Transverse colon (tissue), 4 donors: ENCODE measurements around the gene IL1R1.

Experiments used
- EP300 ChIP-seq: sonication (generic); formaldehyde crosslinking; IDR thresholded peaks from one replicate; pipeline ENCODE4 v1.6.1; 2017; ENCODE audit warnings: antibody characterized with exemption, low read depth
- POLR2A ChIP-seq: fragments of 450-650 bp; IDR thresholded peaks from one replicate; pipeline ENCODE4 v1.6.1; 2016; ENCODE audit warnings: antibody characterized with exemption, mild to moderate bottlenecking, moderate library complexity
- POLR2AphosphoS5 ChIP-seq, 3 donors: sonication (generic); formaldehyde crosslinking; IDR thresholded peaks; one replicate each; pipeline ENCODE4 v1.6.1; 2016; ENCODE audit warnings: antibody characterized with exemption in 3 of 3
- TF ChIP-seq, protein P1 (sequence below), 5 experiments: fragments of 200-600 bp in 3 of 5; fragments of 450-650 bp in 2 of 5; sonication (generic) in 3 of 5; IDR thresholded peaks; 1 replicate in 2 of 5; 2 replicates in 3 of 5; pipeline ENCODE4 v1.5.1; 2016 to 2017; ENCODE audit warnings: antibody characterized with exemption in 5 of 5, inconsistent platforms in 3 of 5, mild to moderate bottlenecking in 2 of 5, moderate library complexity in 1 of 5

DNA sequence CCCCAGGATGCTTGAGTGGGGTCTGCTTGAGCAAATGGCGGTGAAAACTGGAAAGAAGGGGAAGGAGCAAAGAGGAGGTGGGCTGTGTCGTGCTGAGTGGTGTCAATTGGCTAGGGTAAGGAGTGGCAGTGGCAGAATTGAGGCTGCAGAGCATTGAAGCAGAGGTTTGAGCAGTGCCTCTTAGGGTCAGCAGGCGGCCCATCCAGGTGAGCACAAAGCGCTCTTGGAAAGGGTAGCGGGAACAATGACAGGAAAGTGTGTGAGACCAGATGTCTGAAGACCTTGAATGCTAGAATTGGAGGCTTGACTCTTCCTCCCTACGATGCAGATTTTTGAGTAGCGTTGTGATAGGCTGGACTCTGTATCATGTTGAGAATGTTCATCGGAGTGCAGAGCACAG, 39.3 kb upstream of the IL1R1 start:
- TF ChIP-seq POLR2A (no peak), POLR2AphosphoS5 (IDR thresholded peaks at IDR 0.05) (no peak), EP300 (no peak)
- TF ChIP-seq, protein P1, sequence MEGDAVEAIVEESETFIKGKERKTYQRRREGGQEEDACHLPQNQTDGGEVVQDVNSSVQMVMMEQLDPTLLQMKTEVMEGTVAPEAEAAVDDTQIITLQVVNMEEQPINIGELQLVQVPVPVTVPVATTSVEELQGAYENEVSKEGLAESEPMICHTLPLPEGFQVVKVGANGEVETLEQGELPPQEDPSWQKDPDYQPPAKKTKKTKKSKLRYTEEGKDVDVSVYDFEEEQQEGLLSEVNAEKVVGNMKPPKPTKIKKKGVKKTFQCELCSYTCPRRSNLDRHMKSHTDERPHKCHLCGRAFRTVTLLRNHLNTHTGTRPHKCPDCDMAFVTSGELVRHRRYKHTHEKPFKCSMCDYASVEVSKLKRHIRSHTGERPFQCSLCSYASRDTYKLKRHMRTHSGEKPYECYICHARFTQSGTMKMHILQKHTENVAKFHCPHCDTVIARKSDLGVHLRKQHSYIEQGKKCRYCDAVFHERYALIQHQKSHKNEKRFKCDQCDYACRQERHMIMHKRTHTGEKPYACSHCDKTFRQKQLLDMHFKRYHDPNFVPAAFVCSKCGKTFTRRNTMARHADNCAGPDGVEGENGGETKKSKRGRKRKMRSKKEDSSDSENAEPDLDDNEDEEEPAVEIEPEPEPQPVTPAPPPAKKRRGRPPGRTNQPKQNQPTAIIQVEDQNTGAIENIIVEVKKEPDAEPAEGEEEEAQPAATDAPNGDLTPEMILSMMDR (IDR thresholded peaks at IDR 0.05), result no peak
